HPDE6-E6E7 (cell line): ENCODE measurements around the gene IL1F10.

ENCODE experiments used
- DNase-seq: peaks from one replicate; pipeline ENCODE4 v3.0.0; 2011; ENCODE audit warnings: missing footprints; ENCODE audit errors: extremely low spot score

Gene IL1F10

GRCh38 chr2:113067681-113068080, at the start of gene IL1F10:
IL1F10 (plus strand) TSS chr2:113067970; CDS start chr2:113072739, 4,769 bp downstream.
- no peak for DNase-seq

DNA sequence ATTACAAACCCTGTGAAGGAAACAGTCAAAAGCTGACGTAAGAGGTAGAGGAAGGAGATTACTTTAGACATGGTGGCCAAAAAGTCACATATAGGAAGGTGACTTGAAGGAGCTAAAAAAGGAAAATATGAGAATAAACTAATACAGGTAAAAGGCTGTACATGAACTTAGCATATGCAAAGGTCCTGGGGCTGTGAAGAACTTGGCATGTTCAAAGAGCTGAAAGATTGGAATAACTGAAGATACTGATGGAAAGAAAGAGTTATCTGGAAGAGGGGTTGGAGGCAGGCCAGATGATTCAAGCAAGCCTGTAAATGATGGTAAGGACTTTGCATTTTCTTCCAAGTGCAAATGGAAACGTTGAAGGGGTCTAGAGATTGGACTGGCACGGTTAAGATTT, 49.3 kb upstream of the IL1F10 start:
- no peak for DNase-seq

GRCh38 chr2:113021312-113021711, 46.5 kb upstream of the IL1F10 start:
- DNase-seq, result no peak

- DNase-seq, result no peak
Observed at GRCh38 chr2:113024764-113025163, 43.0 kb upstream of the IL1F10 start.

DNA sequence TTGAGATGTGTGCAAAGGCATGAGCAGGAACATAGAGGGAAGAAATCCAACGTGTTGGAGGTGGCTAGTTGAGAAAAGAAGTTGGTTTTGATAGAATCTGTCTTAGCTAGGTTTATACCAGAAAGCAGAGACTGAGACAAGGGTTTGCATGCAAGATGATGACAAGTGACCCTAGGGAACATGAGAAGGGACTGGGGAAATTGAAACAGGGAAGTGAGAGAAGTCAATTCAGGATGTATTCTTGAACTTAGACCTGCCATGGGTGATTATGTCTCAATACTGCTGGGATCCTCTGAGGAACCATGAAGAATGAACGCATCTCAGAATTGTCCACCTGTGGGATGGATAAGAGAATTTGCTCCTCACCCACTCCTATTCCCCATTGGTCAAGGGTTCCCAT, 42.0 kb upstream of the IL1F10 start:
- no peak for DNase-seq

GRCh38 chr2:113027691-113028090, 40.1 kb upstream of the IL1F10 start:
- DNase-seq, result no peak

- no peak for DNase-seq
Observed at GRCh38 chr2:113028112-113028511, 39.7 kb upstream of the IL1F10 start.

GRCh38 chr2:113032737-113033136, 35.0 kb upstream of the IL1F10 start:
- DNase-seq, result no peak

- no peak for DNase-seq
Observed at GRCh38 chr2:113034016-113034415, 33.8 kb upstream of the IL1F10 start.

DNA sequence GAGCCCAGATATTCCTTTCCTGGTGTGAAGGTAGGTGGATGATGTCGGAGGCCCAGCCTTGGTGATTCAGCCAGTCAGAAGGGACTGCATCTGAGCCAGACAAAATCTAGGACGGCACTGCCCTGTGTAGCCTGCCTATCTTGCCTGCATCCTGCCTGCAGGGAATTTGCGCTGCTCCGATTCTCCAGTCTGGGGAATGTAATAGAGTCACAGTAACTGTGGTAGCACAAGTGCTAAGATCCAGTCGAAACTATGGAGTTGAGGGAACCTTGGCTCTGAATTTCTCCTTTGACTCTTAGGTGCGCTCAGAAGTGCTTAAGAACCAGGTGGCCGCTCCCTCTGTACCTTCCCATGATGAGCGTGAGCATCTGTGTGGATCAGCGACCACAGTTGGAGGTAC, 31.0 kb upstream of the IL1F10 start:
- no peak for DNase-seq

- no peak for DNase-seq
Observed at GRCh38 chr2:113038291-113038690, 29.5 kb upstream of the IL1F10 start.

GRCh38 chr2:113039158-113039557, 28.6 kb upstream of the IL1F10 start:
- DNase-seq, result no peak

GRCh38 chr2:113039719-113040118, 28.1 kb upstream of the IL1F10 start:
- no peak for DNase-seq

GRCh38 chr2:113041871-113042270, 25.9 kb upstream of the IL1F10 start:
- peak; percentile 35 for DNase-seq

DNA sequence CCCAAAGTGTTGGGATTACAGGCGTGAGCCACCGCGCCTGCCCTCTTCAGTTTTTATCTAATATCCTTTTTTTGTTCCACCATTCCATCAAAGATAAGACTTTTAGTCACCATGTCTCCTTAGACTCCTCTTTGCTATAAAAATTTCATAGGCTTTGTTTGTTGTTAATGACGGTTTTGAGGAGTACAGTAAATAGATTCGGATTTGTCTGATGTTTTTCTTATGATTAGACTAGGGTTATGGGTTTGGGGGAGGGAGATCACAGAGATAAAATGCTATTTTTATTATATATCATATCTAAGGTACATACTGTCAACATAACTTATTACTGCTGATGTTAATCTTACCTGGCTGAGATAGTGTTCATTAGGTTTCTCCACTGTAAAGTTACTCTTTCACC, 21.3 kb upstream of the IL1F10 start:
- DNase-seq, result no peak

DNA sequence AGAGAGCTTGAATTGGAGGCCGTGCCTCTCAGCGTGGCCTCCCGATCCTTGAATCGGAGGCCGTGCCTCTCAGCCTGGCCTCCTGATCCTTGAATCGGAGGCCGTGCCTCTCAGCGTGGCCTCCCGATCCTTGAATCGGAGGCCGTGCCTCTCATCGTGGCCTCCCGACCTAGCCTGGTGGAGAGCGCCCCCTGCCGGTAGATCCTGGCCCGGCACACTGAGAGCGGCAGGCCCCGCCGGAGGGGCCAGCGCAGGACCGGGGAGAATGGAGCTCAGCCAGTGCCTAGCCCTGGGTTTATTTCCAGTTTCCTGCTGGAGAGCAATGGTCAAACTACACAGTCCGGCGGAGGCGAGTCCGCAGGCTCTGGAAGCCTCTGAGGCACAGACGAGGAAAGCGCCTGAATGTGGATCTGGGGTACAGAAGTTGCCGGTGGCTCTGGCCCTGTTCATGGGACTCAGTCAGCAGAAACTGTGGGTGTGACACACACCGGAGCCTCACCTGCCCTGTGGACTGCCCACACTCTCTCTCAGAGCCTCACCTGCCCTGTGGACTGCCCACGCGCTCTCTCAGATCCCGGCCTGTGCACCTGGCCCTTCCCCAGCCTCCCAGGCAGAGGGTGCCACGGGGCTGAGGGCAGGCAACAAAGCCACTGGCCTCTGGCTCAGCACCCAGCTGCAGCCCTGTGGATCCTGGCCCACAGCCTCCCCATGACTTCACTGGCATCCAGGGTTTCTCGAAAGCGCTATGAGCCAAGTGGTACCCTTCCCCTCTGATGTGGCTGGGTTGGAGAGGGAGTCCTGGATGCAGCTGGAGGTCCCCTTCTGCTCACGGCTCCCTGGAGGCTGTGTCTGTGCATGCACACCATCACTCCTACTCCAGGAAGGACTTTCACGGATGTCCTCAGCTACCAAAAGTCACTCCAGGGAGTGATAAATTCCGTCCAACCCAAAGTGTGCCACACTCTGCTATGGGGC, 16.6 kb upstream of the IL1F10 start:
- no peak for DNase-seq

DNA sequence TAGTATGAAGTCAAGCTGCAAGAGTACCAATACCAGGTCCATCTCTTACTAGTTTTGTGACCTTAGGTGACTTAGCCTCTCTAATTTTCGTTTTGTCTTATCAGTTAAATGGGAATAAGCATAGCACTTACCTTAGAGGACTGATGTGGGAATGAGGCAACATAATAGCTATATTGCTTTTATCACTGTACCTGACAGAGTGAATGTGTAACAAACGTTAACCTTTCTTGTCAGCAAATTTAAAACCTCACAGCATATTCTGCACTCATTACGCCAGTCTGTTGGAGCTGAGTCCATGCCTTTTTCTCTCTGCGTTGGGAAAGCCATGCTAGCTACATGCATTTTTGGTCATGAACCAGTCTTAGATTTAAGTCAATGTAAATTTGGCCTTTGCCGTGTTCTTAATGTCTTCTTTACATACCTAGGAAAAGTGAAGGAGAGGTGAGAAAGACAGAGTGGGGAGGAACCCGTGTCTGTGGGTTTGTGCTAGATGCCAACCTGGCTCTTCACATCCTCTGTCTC, 15.3 kb upstream of the IL1F10 start, which contains the start of gene IL36B:
Gene IL36B, minus strand, starts transcription at position 472 of the 522 bp plus-strand sequence.
- no peak for DNase-seq

- no peak for DNase-seq
Observed at GRCh38 chr2:113053666-113054065, 14.1 kb upstream of the IL1F10 start.

GRCh38 chr2:113054066-113054465, 13.7 kb upstream of the IL1F10 start:
- DNase-seq, result no peak

DNA sequence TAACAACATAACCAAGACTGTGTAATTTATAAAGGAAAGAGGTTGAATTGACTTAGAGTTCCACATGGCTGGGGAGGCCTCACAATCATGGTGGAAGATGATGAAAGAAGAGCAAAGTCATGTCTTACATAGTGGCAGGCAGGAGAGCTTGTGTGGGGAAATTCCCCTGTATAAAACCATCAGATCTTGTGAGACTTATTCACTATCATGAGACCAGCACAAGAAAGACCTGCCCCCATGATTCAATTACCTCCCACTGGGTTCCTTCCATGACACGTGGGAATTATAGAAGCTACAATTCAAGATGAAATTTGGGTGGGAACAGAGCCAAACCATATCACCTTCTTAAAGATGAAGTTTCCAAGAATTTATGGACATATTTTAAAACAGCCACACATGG, 11.2 kb upstream of the IL1F10 start:
- no peak for DNase-seq

DNA sequence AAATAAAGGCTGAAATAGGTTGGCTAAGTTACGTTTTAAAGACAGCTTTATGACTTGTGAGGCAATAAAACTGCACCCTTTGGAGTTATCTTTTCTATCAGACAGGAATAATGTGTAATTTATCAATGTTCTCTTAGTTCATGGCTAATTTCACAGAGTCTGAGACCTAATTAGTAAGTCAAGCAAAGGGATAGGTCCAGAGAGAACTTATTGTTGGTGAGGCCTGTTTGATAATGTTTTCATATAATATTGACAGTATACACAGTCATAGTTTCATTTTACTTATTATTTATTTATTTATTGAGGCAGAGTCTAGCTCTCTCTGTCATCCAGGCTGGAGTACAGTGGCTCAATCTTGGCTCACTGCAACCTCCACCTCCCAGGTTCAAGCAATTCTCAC, 10.7 kb upstream of the IL1F10 start:
- DNase-seq, result no peak

- DNase-seq, result peak; percentile 65
Observed at GRCh38 chr2:113058411-113058994, 9.3 kb upstream of the IL1F10 start.
